GM18519 (cell line): Measurements from ENCODE around the gene IRGQ.
"Not testable (repeated sequence)": the region's sequence is repeated elsewhere in the genome, so short reads cannot be mapped to it uniquely, and the experiment has no call there.

Source experiments
- ATAC-seq: cut with Tn5 transposase; IDR thresholded peaks from one replicate; pipeline ENCODE4 v1.9.1; 2021; ENCODE audit warnings: mild to moderate bottlenecking, moderate library complexity; ENCODE audit not compliant: unreplicated experiment, low FRiP score

Gene IRGQ

DNA sequence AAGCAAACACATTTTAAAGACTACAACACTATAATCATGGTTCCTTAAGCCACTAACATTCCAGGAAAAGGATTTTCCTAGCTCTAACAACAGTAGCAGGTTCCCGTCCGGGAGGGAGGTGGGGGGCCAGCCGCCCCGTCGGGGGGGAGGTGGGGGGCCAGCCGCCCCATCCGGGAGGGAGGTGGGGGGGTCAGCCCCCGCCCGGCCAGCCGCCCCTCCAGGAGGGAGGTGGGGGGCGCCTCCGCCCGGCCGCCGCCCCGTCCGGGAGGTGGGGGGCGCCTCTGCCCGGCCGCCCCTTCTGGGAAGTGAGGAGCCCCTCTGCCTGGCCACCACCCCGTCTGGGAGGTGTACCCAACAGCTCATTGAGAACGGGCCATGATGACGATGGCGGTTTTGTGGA, 48.0 kb downstream of the IRGQ start:
- not testable (repeated sequence) for ATAC-seq

- ATAC-seq: no peak
Measured at GRCh38 chr19:43546581-43546980, 49.4 kb downstream of the IRGQ start.

GRCh38 chr19:43545981-43546380, 50.0 kb downstream of the IRGQ start:
- no peak for ATAC-seq

DNA sequence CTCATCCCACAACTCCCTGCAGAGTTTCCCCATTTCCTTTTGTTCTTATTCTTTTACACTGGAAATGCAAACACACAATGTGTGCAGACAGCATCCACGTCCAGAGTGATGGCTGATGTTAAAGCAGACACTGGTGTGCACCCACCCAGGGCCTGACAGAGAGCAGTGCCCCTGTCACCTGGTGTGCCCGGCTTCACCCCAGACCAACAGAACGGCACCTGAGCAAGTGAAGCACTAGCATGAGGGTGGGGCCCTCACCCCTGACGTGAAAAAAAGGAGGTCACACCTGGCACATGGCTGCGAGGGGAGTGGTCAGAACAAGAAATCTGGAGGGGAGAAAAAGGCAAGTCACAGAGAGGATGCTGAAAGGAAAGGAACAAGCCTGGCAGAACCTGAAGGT, 50.7 kb downstream of the IRGQ start:
- ATAC-seq: no peak

DNA sequence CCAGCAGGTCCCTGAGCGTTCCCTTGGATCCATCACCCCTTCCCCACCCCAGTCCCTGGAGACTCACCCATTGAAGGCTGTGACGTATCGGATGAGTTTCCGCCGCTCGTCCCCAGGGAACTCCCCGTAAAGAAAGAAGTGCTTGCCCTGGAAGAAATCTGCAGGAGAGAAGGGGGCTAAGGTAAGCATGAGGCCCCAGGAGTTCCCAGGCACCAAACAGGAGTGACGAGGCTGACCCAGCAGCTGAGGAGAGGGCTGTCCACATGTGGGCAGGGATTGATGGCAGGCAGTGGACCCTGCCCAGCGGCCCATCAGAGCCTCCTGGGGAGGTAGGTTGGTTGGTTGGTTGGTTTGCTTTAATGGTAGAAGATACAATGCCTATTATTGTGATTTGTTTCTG, 51.9 kb downstream of the IRGQ start:
- no peak for ATAC-seq

- ATAC-seq: no peak
Measured at GRCh38 chr19:43541920-43542650, 53.8 kb downstream of the IRGQ start.

DNA sequence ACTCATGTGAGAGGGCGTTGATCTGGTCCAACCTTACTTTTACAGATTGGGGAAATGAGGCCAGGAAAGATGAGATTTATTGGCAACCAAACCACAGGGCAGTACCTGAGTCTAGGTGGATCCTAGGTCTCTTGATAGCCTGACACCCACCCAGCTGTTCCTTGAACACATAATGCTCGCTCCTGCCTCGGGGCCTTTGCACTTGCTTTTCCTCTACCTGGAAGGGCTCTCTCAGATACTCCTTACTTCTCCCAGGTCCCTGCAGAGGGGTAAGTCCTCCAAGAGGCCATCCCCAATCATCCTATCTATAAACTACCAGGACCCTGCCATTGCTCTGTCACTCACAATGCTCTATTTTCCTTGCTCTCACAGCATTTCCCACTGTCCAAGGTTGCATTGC, 55.6 kb downstream of the IRGQ start:
- no peak for ATAC-seq

GRCh38 chr19:43538922-43539321, 57.0 kb downstream of the IRGQ start:
- ATAC-seq: no peak

GRCh38 chr19:43534816-43535761, 60.8 kb downstream of the IRGQ start:
- ATAC-seq: no peak
